ENCODE data around the gene CADPS2. TPM values are rescaled to one million over a fixed set of nuclear protein-coding genes. Genes with fewer than 3 reads are reported as not detected.

Gene CADPS2
- total and polyA plus RNA-seq, 10 of the 15 experiments (the other 5 are each of a cell fraction or from before 2014, with no cell fraction given): 0.05 to 7.5 (median 0.25) TPM

DNA sequence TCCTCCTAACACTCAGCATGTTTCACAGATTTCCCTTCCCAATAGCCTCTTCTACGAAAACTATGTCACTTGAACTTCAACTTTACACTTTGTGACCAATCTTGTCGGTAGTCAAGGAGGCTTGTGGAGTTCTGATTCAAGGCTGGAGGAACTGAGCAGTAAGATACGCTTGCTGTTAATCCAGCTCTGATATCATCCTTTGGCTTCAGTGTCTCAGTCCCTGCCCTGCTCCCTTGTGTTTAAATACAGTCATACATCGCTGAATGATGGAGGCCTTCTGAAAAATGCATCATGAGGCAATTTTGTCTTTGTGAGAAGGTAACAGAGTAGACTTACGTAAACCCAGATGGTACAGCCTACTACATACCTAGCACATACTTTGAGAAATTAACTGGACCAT lies 360.9 kb downstream of the CADPS2 start:
- RAD21 ChIA-PET (ENCODE audit: unreplicated experiment): interaction anchor here (1.1 to 10.2 kb wide), 3 partner anchors 296 to 432 kb away, joined by 6 to 173 read pairs (median 6); no protein-coding TSS in a partner anchor
- FAIRE-seq (no peak), ATAC-seq (no peak), DNase-seq (ENCODE audit: low read depth, low spot score) (no peak)
- SMC1A ChIA-PET (ENCODE audit: uncharacterized antibody, unreplicated experiment): interaction anchor here (0.7 to 2.1 kb wide), 5 partner anchors 93 to 433 kb away, joined by 3 to 9 read pairs (median 5); no protein-coding TSS in a partner anchor
- in situ Hi-C loops (cut with MboI) (no loop called here), intact Hi-C loops (cut with micrococcal nuclease; ENCODE audit: unreplicated experiment) (loop anchor here (5.0 kb wide), 1 partner anchor 218 kb away; no protein-coding TSS in a partner anchor)
- Histone ChIP-seq H3K27me3 (replicated peaks in 1 of 2; ENCODE audit: control insufficient read depth in 2 of 2, insufficient read depth in 2 of 2, low read length in 1 of 2) (no peaks in the 10 kb centered on the region), H3K79me2 (ENCODE audit: control insufficient read depth, insufficient read depth, low read length) (no peaks in the 10 kb centered on the region), H3K36me3 (ENCODE audit: control insufficient read depth in 2 of 2, insufficient read depth in 2 of 2, low read length in 1 of 2) (no peaks in the 10 kb centered on the region), H3K9me3 (replicated peaks; ENCODE audit: control insufficient read depth, insufficient read depth, low read length) (no peaks in the 10 kb centered on the region), H3K4me2 (ENCODE audit: control insufficient read depth, insufficient read depth) (no peak overlapping the region), H4K20me1 (ENCODE audit: control insufficient read depth, insufficient read depth) (no peaks in the 10 kb centered on the region), H3K9ac (ENCODE audit: control insufficient read depth, insufficient read depth, low read length) (no peak overlapping the region), H3K4me1 (ENCODE audit: control insufficient read depth, insufficient read depth, low read length) (no peaks in the 10 kb centered on the region), H2AFZ (ENCODE audit: control insufficient read depth, low read depth, low read length) (no peak overlapping the region), H3K4me3 (no peak overlapping the region), H3K27ac (ENCODE audit: control insufficient read depth, insufficient read depth) (no peak overlapping the region)
- CTCF ChIA-PET: interaction anchor here (1.0 to 2.7 kb wide), 4 partner anchors 12 to 306 kb away, joined by 3 to 23 read pairs (median 5); no protein-coding TSS in a partner anchor
- POLR2A ChIA-PET: no interaction called here
- BruUV-seq (replicated peaks): no TSS peak
- WGBS (ENCODE audit: insufficient coverage, insufficient replicate concordance, low lambda C conversion rate, missing lambda C conversion rate): 62% methylated on average over 5 of the region's 5 CpGs
- no peak for TF ChIP-seq FOXM1 (IDR thresholded peaks at IDR 0.05; ENCODE audit: low read depth, low read length)
- TF ChIP-seq NR2C1 (IDR thresholded peaks at IDR 0.05): no peak
- TF ChIP-seq, protein P1, sequence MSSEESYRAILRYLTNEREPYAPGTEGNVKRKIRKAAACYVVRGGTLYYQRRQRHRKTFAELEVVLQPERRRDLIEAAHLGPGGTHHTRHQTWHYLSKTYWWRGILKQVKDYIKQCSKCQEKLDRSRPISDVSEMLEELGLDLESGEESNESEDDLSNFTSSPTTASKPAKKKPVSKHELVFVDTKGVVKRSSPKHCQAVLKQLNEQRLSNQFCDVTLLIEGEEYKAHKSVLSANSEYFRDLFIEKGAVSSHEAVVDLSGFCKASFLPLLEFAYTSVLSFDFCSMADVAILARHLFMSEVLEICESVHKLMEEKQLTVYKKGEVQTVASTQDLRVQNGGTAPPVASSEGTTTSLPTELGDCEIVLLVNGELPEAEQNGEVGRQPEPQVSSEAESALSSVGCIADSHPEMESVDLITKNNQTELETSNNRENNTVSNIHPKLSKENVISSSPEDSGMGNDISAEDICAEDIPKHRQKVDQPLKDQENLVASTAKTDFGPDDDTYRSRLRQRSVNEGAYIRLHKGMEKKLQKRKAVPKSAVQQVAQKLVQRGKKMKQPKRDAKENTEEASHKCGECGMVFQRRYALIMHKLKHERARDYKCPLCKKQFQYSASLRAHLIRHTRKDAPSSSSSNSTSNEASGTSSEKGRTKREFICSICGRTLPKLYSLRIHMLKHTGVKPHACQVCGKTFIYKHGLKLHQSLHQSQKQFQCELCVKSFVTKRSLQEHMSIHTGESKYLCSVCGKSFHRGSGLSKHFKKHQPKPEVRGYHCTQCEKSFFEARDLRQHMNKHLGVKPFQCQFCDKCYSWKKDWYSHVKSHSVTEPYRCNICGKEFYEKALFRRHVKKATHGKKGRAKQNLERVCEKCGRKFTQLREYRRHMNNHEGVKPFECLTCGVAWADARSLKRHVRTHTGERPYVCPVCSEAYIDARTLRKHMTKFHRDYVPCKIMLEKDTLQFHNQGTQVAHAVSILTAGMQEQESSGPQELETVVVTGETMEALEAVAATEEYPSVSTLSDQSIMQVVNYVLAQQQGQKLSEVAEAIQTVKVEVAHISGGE (CRISPR knock-in tag; IDR thresholded peaks at IDR 0.05): no peak
- no peak for TF ChIP-seq HDAC2 (IDR thresholded peaks at IDR 0.05)
- TF ChIP-seq NFYA (IDR thresholded peaks at IDR 0.05; ENCODE audit: borderline replicate concordance, low read depth, low read length): no peak
- no peak for TF ChIP-seq KDM1A (IDR thresholded peaks at IDR 0.05; ENCODE audit: borderline replicate concordance)
- TF ChIP-seq, protein P2, sequence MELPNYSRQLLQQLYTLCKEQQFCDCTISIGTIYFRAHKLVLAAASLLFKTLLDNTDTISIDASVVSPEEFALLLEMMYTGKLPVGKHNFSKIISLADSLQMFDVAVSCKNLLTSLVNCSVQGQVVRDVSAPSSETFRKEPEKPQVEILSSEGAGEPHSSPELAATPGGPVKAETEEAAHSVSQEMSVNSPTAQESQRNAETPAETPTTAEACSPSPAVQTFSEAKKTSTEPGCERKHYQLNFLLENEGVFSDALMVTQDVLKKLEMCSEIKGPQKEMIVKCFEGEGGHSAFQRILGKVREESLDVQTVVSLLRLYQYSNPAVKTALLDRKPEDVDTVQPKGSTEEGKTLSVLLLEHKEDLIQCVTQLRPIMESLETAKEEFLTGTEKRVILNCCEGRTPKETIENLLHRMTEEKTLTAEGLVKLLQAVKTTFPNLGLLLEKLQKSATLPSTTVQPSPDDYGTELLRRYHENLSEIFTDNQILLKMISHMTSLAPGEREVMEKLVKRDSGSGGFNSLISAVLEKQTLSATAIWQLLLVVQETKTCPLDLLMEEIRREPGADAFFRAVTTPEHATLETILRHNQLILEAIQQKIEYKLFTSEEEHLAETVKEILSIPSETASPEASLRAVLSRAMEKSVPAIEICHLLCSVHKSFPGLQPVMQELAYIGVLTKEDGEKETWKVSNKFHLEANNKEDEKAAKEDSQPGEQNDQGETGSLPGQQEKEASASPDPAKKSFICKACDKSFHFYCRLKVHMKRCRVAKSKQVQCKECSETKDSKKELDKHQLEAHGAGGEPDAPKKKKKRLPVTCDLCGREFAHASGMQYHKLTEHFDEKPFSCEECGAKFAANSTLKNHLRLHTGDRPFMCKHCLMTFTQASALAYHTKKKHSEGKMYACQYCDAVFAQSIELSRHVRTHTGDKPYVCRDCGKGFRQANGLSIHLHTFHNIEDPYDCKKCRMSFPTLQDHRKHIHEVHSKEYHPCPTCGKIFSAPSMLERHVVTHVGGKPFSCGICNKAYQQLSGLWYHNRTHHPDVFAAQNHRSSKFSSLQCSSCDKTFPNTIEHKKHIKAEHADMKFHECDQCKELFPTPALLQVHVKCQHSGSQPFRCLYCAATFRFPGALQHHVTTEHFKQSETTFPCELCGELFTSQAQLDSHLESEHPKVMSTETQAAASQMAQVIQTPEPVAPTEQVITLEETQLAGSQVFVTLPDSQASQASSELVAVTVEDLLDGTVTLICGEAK (IDR thresholded peaks at IDR 0.05; ENCODE audit: borderline replicate concordance): no peak
- no peak for TF ChIP-seq SUPT20H (IDR thresholded peaks at IDR 0.05; ENCODE audit: borderline replicate concordance, control insufficient read depth, low read depth, low read length)
- TF ChIP-seq, protein P3, sequence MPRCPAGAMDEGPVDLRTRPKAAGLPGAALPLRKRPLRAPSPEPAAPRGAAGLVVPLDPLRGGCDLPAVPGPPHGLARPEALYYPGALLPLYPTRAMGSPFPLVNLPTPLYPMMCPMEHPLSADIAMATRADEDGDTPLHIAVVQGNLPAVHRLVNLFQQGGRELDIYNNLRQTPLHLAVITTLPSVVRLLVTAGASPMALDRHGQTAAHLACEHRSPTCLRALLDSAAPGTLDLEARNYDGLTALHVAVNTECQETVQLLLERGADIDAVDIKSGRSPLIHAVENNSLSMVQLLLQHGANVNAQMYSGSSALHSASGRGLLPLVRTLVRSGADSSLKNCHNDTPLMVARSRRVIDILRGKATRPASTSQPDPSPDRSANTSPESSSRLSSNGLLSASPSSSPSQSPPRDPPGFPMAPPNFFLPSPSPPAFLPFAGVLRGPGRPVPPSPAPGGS (IDR thresholded peaks at IDR 0.05; ENCODE audit: borderline replicate concordance, insufficient read depth, low read depth, low read length, poor library complexity, severe bottlenecking): no peak
- TF ChIP-seq MXI1 (IDR thresholded peaks at IDR 0.05; ENCODE audit: low read depth, low read length): no peak
- TF ChIP-seq, protein P4, sequence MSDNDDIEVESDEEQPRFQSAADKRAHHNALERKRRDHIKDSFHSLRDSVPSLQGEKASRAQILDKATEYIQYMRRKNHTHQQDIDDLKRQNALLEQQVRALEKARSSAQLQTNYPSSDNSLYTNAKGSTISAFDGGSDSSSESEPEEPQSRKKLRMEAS (IDR thresholded peaks at IDR 0.05; ENCODE audit: low read depth, low read length): no peak
- TF ChIP-seq PAX5 (IDR thresholded peaks at IDR 0.05; ENCODE audit: borderline replicate concordance, low read depth, low read length): no peak
